Common myeloid progenitor, CD34-positive (primary cell): ENCODE data around the gene ACTN1.

Experiments used
- CTCF ChIA-PET: fragments of 350-600 bp; sonication (Branson Sonifier 250); formaldehyde crosslinking; loops from one replicate; lab custom pipeline; 2021; ENCODE audit warnings: antibody characterized with exemption; lab: Charles Lee
- POLR2A ChIA-PET: fragments of 350-600 bp; sonication (Branson Sonifier 250); formaldehyde crosslinking; loops from one replicate; lab custom pipeline; 2021; ENCODE audit warnings: antibody characterized with exemption; lab: Charles Lee
- DNase-seq, 3 donors: peaks; one replicate each; pipeline versions ENCODE4 v3.0.0 to v3.0.0-alpha.2; 2013
- H3K27ac ChIP-seq, 2 experiments: 1 replicate in 1 of 2; 2 replicates in 1 of 2; pipeline ENCODE4 v1.7.0; 2013; ENCODE audit warnings: inconsistent platforms in 2 of 2, low read length in 2 of 2, mild to moderate bottlenecking in 2 of 2, low read depth in 1 of 2, moderate library complexity in 1 of 2; ENCODE audit not compliant: severe bottlenecking in 2 of 2, insufficient read depth in 1 of 2, poor library complexity in 1 of 2
- H3K27me3 ChIP-seq, 5 experiments: replicated peaks in 2 of 5; 1 replicate in 3 of 5; 2 replicates in 2 of 5; pipeline versions ENCODE4 v1.6.1 to v1.7.0; 2013; ENCODE audit warnings: low read length in 4 of 5, mild to moderate bottlenecking in 2 of 5, moderate library complexity in 2 of 5, inconsistent platforms in 1 of 5; ENCODE audit not compliant: insufficient read depth in 5 of 5, control insufficient read depth in 4 of 5
- H3K36me3 ChIP-seq, 4 experiments: 1 replicate in 2 of 4; 2 replicates in 2 of 4; pipeline versions ENCODE4 v1.6.1 to v1.7.0; 2013; ENCODE audit warnings: low read length in 3 of 4, control low read depth in 1 of 4, mild to moderate bottlenecking in 1 of 4; ENCODE audit not compliant: control insufficient read depth in 4 of 4, insufficient read depth in 4 of 4
- H3K4me1 ChIP-seq, 4 experiments: 1 replicate in 3 of 4; 2 replicates in 1 of 4; pipeline versions ENCODE4 v1.6.1 to v1.7.1; 2013; ENCODE audit warnings: low read length in 3 of 4, mild to moderate bottlenecking in 3 of 4, control low read depth in 1 of 4, inconsistent platforms in 1 of 4, moderate library complexity in 1 of 4; ENCODE audit not compliant: control insufficient read depth in 4 of 4, insufficient read depth in 4 of 4; ENCODE audit errors: control extremely low read depth in 1 of 4
- H3K4me3 ChIP-seq, 7 experiments: 1 replicate in 4 of 7; 2 replicates in 3 of 7; pipeline versions ENCODE4 v1.5.1 to v1.7.0; 2013; ENCODE audit warnings: mild to moderate bottlenecking in 7 of 7, low read length in 6 of 7, moderate library complexity in 6 of 7, inconsistent platforms in 2 of 7, low read depth in 2 of 7, control low read depth in 1 of 7; ENCODE audit not compliant: insufficient read depth in 4 of 7, control insufficient read depth in 1 of 7; ENCODE audit errors: extremely low read depth in 1 of 7
- H3K9me3 ChIP-seq, 5 experiments: 1 replicate in 4 of 5; 2 replicates in 1 of 5; pipeline versions ENCODE4 v1.6.1 to v1.7.1; 2013; ENCODE audit warnings: low read length in 4 of 5, mild to moderate bottlenecking in 2 of 5, inconsistent platforms in 1 of 5, low read depth in 1 of 5, moderate library complexity in 1 of 5; ENCODE audit not compliant: control insufficient read depth in 4 of 5, insufficient read depth in 2 of 5; ENCODE audit errors: control extremely low read depth in 1 of 5
- WGBS: methylation state at CpG from one replicate; pipeline ENCODE4 v1.1.5; 2013; ENCODE audit not compliant: insufficient coverage; 5-methylcytosine and 5-hydroxymethylcytosine counted together

Gene ACTN1

DNA sequence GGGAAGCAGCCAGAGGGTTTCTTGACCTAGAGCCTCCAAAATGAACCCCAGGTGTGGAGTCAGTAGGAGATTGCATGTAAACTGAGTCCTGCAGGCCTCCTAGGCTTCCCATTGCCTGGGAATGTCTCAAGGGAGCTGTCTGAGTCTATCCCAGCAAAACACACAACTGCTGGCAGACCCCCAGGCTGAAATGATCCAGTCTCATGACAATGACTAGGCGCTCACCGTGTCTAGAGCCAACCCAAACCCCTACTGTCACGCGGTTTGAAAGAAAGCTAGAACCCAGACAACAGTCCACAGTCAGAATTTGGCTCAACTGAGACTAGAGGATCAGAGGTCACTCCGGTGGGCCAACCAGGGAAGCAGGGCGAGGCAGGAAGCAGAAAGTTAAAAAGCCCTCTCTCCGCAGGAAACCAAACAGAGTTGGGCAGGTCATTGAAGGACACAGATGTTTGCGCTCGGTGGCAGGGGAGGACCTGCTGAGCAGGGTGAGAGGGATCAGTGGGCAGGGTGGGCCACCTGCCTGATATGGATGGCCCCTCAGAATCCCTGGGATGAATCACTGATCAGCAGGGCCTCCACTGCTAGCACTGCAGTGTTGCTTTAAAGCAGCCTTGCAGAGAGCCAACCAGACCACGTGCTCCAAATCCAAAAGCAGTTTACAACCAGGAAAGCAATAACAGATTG is 23.8 kb downstream of the ACTN1 start:
- H3K36me3 ChIP-seq = peaks cover 0 to 13% (median 0%) of the 10 kb centered on the region in 4 experiments
- DNase-seq = no peak
- WGBS = 82% methylated on average over 9 of the region's 10 CpGs
- H3K4me3 ChIP-seq = no peak overlapping the region
- H3K4me1 ChIP-seq = peaks cover 7 to 78% (median 34%) of the 10 kb centered on the region in 4 experiments
- no peaks in the 10 kb centered on the region for H3K9me3 ChIP-seq
- ChIA-PET POLR2A (no interaction called here), CTCF (interaction anchor here (1.2 to 3.1 kb wide), 7 partner anchors 8 to 92 kb away, joined by 3 to 15 read pairs (median 5); no protein-coding TSS in a partner anchor)
- H3K27me3 ChIP-seq = no peaks in the 10 kb centered on the region
- no peak overlapping the region for H3K27ac ChIP-seq

DNA sequence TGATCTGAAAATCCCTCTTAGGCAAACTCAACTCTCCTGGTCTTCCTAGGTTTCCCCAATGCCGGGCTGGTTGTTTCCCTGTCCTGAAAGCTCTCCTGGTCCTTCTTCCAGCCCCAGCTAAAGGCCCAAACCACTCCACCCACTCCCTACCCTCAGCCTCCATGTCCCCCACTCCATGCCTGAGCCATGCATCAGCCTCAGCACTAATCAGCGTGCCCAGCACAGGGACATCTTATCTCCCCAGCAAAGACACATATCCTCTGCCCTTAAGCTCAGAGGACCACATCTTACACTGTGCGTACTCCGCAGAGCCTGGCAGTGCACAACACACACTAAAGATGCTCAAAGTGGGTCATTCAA is 25.9 kb downstream of the ACTN1 start:
- no peak for DNase-seq
- Histone ChIP-seq H3K9me3 (no peaks in the 10 kb centered on the region), H3K27ac (no peak overlapping the region), H3K4me1 (peaks cover 4 to 81% (median 30%) of the 10 kb centered on the region in 4 experiments), H3K36me3 (peaks cover 0 to 13% (median 0%) of the 10 kb centered on the region in 4 experiments), H3K27me3 (no peaks in the 10 kb centered on the region), H3K4me3 (no peak overlapping the region)
- CTCF ChIA-PET = interaction anchor here (3.1 kb wide), 1 partner anchor 29 kb away, joined by 8 read pairs; no protein-coding TSS in a partner anchor
- WGBS = 75% methylated on average over 4 of the region's 4 CpGs
- POLR2A ChIA-PET = no interaction called here

DNA sequence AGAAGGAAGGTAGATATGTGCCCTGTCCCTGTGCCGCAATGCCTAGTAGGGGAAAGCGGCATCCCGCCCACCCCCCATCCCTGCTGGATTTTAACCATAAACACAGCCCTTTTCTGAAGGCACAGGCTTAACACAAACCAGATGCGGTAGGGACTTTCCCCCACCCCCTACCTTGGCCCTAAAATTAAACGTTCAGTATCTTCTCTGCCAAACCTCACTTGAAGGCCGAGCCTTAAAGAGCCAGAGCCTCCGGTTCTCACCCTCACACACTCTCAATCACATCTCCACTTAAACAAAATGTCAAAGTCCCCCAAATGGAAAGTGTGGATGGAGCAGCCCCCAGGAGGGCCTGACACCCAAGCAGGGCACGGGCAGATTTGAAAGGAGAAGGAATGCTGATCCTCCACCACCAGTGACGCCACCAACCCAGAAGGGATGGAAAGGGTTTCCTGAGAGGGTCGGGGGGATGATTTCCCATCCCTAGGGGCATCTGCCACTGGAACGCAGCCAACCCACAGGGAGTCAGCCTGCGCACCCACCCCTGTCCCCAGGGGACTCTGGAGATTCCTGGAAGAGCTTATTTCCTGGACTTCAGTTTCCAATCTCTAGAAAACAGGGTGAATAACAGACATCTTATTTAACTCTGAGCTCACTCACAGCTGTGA is 26.4 kb downstream of the ACTN1 start:
- CTCF ChIA-PET = interaction anchor here (1.4 to 3.1 kb wide), 4 partner anchors 18 to 28 kb away, joined by 3 to 8 read pairs (median 4); no protein-coding TSS in a partner anchor
- Histone ChIP-seq H3K36me3 (peaks cover 0 to 12% (median 0%) of the 10 kb centered on the region in 4 experiments), H3K4me1 (peaks cover 3 to 80% (median 30%) of the 10 kb centered on the region in 4 experiments), H3K27me3 (no peaks in the 10 kb centered on the region), H3K9me3 (no peaks in the 10 kb centered on the region), H3K4me3 (no peak overlapping the region), H3K27ac (no peak overlapping the region)
- WGBS = 81% methylated on average over 11 of the region's 12 CpGs
- POLR2A ChIA-PET = no interaction called here
- DNase-seq = no peak

DNA sequence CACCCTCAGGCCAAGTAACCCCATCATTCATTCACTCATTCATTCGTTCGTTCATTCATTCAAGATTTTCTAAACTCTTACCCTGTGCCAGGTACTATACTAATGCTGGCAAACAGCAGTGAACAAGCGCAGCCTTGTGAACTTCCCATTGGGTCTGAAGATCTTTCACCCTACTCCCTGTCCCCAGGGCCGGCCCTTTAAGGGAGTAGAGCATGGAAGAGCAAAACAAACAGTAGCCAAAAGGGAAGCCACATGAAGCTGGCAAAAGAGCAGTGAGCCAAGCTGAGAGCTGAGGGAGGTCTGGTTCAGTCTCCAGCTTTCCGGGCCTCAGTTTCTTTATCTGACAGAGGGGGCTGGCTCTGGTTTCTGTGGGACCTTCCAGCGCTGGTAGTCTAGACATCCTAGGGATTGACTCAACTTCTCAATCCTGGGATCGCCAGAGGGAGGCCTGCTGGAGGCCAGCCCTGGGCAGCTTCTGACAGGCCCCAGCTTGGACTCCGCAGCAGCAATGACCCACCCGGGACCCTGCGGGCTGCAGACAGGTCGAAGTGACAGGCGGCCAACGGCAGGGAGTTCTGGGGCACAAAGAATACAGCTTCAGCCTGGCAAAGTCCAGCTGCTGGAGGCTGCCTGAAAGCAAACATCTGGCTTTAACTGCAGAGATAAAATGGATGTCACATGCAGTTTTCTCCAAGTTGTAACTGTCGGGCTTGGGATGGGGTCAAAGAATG is 27.1 kb downstream of the ACTN1 start:
- ChIA-PET CTCF (interaction anchor here (1.4 to 1.6 kb wide), 3 partner anchors 17 to 25 kb away, joined by 3 to 5 read pairs (median 3); no protein-coding TSS in a partner anchor), POLR2A (no interaction called here)
- 95% methylated on average over 13 of the region's 14 CpGs for WGBS
- Histone ChIP-seq H3K27me3 (no peaks in the 10 kb centered on the region), H3K4me1 (peaks cover 3 to 80% (median 31%) of the 10 kb centered on the region in 4 experiments), H3K27ac (no peak overlapping the region), H3K9me3 (no peaks in the 10 kb centered on the region), H3K4me3 (no peak overlapping the region), H3K36me3 (peaks cover 0 to 10% (median 0%) of the 10 kb centered on the region in 4 experiments)
- DNase-seq = no peak

DNA sequence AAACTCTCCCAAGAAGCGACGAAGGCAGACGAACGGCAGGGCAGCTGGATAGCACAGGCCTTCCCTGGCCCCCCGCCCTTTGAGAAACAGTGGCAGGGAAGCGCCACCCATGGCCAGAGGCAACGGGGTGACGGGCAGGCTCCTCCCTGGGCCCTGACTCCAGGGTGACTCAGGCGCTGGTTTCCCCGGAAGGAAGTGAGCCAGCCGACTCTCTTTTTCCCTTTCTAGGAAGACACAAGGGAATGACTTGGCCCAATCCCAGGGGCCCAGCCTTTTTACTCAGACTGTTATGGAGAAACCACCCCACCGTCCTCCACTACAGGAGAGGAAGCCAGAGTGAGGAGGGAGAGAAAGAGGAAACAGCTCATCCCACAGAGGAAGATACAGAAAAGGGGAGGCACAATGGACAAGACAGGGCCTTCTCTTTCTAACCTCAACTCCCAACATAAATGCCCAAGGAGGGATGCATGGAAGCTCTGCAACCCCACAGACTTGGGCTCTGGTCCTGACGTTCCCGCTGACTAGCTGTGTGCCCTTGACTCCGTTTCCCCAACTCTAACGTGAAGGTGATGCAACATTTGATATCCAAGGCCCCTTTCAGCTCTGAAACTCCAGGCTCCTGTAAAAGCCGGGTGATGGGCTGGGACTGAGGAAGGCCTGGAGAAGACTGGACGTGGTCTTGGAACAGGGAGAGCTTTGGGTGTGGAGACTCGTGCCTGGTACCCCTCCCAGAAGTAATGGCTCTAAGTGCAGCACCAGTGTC is 27.9 kb downstream of the ACTN1 start:
- WGBS = 87% methylated on average over 15 of the region's 19 CpGs
- Histone ChIP-seq H3K36me3 (peaks cover 0 to 6% (median 0%) of the 10 kb centered on the region in 4 experiments), H3K9me3 (no peaks in the 10 kb centered on the region), H3K4me3 (peak overlapping the region in 2 of 7 experiments; percentile 9 to 11), H3K4me1 (peaks cover 3 to 80% (median 28%) of the 10 kb centered on the region in 4 experiments), H3K27ac (peak overlapping the region in 1 of 2 experiments; percentile 25), H3K27me3 (no peaks in the 10 kb centered on the region)
- CTCF ChIA-PET = interaction anchor here (1.0 to 1.6 kb wide), 4 partner anchors 11 to 24 kb away, joined by 3 to 5 read pairs (median 3); no protein-coding TSS in a partner anchor
- POLR2A ChIA-PET = no interaction called here
- DNase-seq = no peak

DNA sequence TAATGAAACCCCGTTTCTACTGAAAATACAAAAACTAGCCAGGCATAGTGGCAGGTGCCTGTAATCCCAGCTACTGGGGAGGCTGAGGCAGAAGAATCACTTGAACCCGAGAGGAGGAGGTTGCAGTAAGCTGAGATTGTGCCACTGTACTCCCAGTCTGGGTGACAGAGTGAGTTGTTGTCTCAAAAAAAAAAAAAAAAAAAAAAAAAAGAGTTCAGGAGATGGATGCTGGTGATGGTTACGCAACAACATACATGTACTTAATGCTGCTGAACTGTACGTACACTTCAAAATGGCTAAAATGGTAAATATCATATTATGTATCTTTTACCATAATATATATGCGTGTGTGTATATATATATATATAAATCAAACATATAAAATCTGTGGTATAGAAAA is 29.0 kb downstream of the ACTN1 start:
- H3K9me3 ChIP-seq = no peaks in the 10 kb centered on the region
- no peak overlapping the region for H3K4me3 ChIP-seq
- WGBS = 88% methylated on average over 1 of the region's 5 CpGs
- DNase-seq = peak in 1 of 3 donors; percentile 37
- peaks cover 0 to 6% (median 0%) of the 10 kb centered on the region in 4 experiments for H3K36me3 ChIP-seq
- H3K27me3 ChIP-seq = no peaks in the 10 kb centered on the region
- CTCF ChIA-PET = no interaction called here
- POLR2A ChIA-PET = no interaction called here
- no peak overlapping the region for H3K27ac ChIP-seq
- H3K4me1 ChIP-seq = peaks cover 3 to 80% (median 32%) of the 10 kb centered on the region in 4 experiments
